GM12878 (cell line): ENCODE data around the gene YIF1B. TPM values are rescaled to one million over a fixed set of nuclear protein-coding genes. Genes with fewer than 3 reads are reported as not detected.

Source experiments
- ATAC-seq: fragments of 200-7000 bp; cut with Tn5 transposase; 3 replicates; pipeline ENCODE4 v1.9.1; 2020; ENCODE audit warnings: mild to moderate bottlenecking, moderate library complexity
- BruUV-seq: library from RNA; stranded (reverse); fragments of 400-500 nt; replicated peaks from 2 replicates; lab custom pipeline; 2021; lab: Mats Ljungman, UMichigan
- CTCF ChIA-PET: fragments of 300-600 bp; sonication (Branson Sonifier 250); formaldehyde crosslinking; extraction: SDS; loops from one replicate; lab custom pipeline; 2021; ENCODE audit warnings: inconsistent platforms; lab: Yijun Ruan, JAX
- POLR2A ChIA-PET: fragments of 350-600 bp; formaldehyde crosslinking; extraction: SDS; loops from one replicate; lab custom pipeline; 2021; ENCODE audit warnings: inconsistent platforms; lab: Charles Lee
- RAD21 ChIA-PET: fragments of 300-600 bp; sonication (Branson Sonifier 250); formaldehyde crosslinking; loops from one replicate; lab custom pipeline; 2023; ENCODE audit warnings: antibody characterized with exemption; ENCODE audit not compliant: unreplicated experiment; lab: Charles Lee
- SMC1A ChIA-PET: fragments of 300-600 bp; sonication (Branson Sonifier 250); formaldehyde crosslinking; loops from one replicate; lab custom pipeline; 2023; ENCODE audit not compliant: unreplicated experiment, uncharacterized antibody; lab: Charles Lee
- DNase-seq: peaks from one replicate; pipeline ENCODE4 v3.0.0-alpha.2; 2011; ENCODE audit warnings: low read depth, low spot score
- FAIRE-seq: peaks from 3 replicates; lab custom pipeline; 2011; peaks lifted over from hg19 to GRCh38; lab: Jason Lieb, UNC
- H2AFZ ChIP-seq: 2 replicates; pipeline ENCODE4 v1.6.0; 2011; ENCODE audit warnings: low read depth, low read length, control low read depth; ENCODE audit not compliant: control insufficient read depth
- H3K27ac ChIP-seq: 2 replicates; pipeline ENCODE4 v1.5.1; 2011; ENCODE audit warnings: control low read depth; ENCODE audit not compliant: control insufficient read depth, insufficient read depth
- H3K27me3 ChIP-seq, 2 experiments: replicated peaks in 1 of 2; 2 replicates each; pipeline versions ENCODE4 v1.6.0 to v1.6.1; 2011; ENCODE audit warnings: low read length in 1 of 2; ENCODE audit not compliant: control insufficient read depth in 2 of 2, insufficient read depth in 2 of 2
- H3K36me3 ChIP-seq, 2 experiments: 2 replicates each; pipeline ENCODE4 v1.5.1; 2011; ENCODE audit warnings: low read length in 1 of 2; ENCODE audit not compliant: control insufficient read depth in 2 of 2, insufficient read depth in 2 of 2
- H3K4me1 ChIP-seq: 2 replicates; pipeline ENCODE4 v1.6.1; 2011; ENCODE audit warnings: mild to moderate bottlenecking, low read length, moderate library complexity, mixed read lengths; ENCODE audit not compliant: control insufficient read depth, insufficient read depth
- H3K4me2 ChIP-seq: 2 replicates; pipeline ENCODE4 v1.6.0; 2011; ENCODE audit warnings: control low read depth; ENCODE audit not compliant: control insufficient read depth, insufficient read depth
- H3K4me3 ChIP-seq: fragments of 200-600 bp; sonication (generic); 2 replicates; pipeline ENCODE4 v1.5.1; 2016
- H3K79me2 ChIP-seq: 2 replicates; pipeline ENCODE4 v1.6.0; 2011; ENCODE audit warnings: low read length; ENCODE audit not compliant: control insufficient read depth, insufficient read depth
- H3K9ac ChIP-seq: 2 replicates; pipeline ENCODE4 v1.8.0; 2011; ENCODE audit warnings: low read length, control low read depth, mixed read lengths; ENCODE audit not compliant: control insufficient read depth, insufficient read depth
- H3K9me3 ChIP-seq: replicated peaks from 3 replicates; pipeline ENCODE4 v1.5.1; 2011; ENCODE audit warnings: mild to moderate bottlenecking, low read length; ENCODE audit not compliant: control insufficient read depth, insufficient read depth
- H4K20me1 ChIP-seq: 2 replicates; pipeline ENCODE4 v1.6.0; 2011; ENCODE audit not compliant: control insufficient read depth, insufficient read depth
- KLF5 ChIP-seq: fragments of 450-650 bp; IDR thresholded peaks from 2 replicates; pipeline ENCODE4 v1.6.1; 2014; ENCODE audit warnings: mild to moderate bottlenecking; ENCODE audit not compliant: partially characterized antibody
- RBBP5 ChIP-seq: fragments of 200-600 bp; sonication (generic); conservative IDR thresholded peaks from 2 replicates; pipeline ENCODE4 v1.6.1; 2016
- ZNF687 ChIP-seq: fragments of 450-650 bp; IDR thresholded peaks from 2 replicates; pipeline ENCODE4 v1.6.1; 2017; ENCODE audit warnings: mild to moderate bottlenecking, moderate library complexity
- WGBS: methylation state at CpG from one replicate; pipeline ENCODE4 v1.1.6; 2016; ENCODE audit warnings: low lambda C conversion rate; ENCODE audit not compliant: insufficient replicate concordance, insufficient coverage; ENCODE audit errors: missing lambda C conversion rate; 5-methylcytosine and 5-hydroxymethylcytosine counted together
- in situ Hi-C: fragments of 300-500 bp; cut with MboI; formaldehyde crosslinking; loops from 9 replicates; pipeline ENCODE4 v1.14.3; 2018; ENCODE audit warnings: mixed read lengths
- intact Hi-C: fragments of 100-400 bp; cut with micrococcal nuclease; formaldehyde crosslinking; loops from one replicate; pipeline ENCODE4 v1.14.2; 2022; ENCODE audit not compliant: unreplicated experiment
- polyA plus RNA-seq, 11 experiments: library from polyadenylated mRNA; depleted of rRNA in 4 of 11; unstranded in 6 of 11; stranded (reverse) in 5 of 11; fragments of >200 nt; fragmentation: Nextera tagmentation in 4 of 11; fragmentation: Illumina TruSeq in 1 of 11; extraction: Ambion mirVana in 4 of 11; extraction: Trizol in 1 of 11; gene quantifications; 1 replicate in 1 of 11; 2 replicates in 10 of 11; pipeline versions ENCODE4 v1.2.1 to v1.2.3, GENCODE V29; 2011 to 2016; ENCODE audit warnings: inconsistent platforms in 2 of 11, missing spikeins in 2 of 11, low read depth in 1 of 11
- total RNA-seq, 4 experiments: library from RNA; depleted of rRNA in 3 of 4; stranded (reverse); fragments of >200 nt in 3 of 4; fragmentation: Illumina TruSeq in 1 of 4; extraction: Trizol in 1 of 4; gene quantifications; 2 replicates each; pipeline versions ENCODE4 v1.2.1 to v1.2.3, GENCODE V29; 2013 to 2021
- TF ChIP-seq, protein P1 (sequence below): fragments of 450-650 bp; IDR thresholded peaks from 2 replicates; pipeline ENCODE4 v1.6.1; 2014; ENCODE audit warnings: mild to moderate bottlenecking
- TF ChIP-seq, protein P2 (sequence below): IDR thresholded peaks from 2 replicates; pipeline ENCODE4 v1.6.1; 2011; ENCODE audit warnings: mild to moderate bottlenecking, low read depth, low read length, moderate library complexity; ENCODE audit not compliant: insufficient replicate concordance

Gene YIF1B
- total and polyA plus RNA-seq, 10 of the 15 experiments (the other 5 are each of a cell fraction or from before 2014, with no cell fraction given): 1.3 to 106 (median 53.5) TPM

DNA sequence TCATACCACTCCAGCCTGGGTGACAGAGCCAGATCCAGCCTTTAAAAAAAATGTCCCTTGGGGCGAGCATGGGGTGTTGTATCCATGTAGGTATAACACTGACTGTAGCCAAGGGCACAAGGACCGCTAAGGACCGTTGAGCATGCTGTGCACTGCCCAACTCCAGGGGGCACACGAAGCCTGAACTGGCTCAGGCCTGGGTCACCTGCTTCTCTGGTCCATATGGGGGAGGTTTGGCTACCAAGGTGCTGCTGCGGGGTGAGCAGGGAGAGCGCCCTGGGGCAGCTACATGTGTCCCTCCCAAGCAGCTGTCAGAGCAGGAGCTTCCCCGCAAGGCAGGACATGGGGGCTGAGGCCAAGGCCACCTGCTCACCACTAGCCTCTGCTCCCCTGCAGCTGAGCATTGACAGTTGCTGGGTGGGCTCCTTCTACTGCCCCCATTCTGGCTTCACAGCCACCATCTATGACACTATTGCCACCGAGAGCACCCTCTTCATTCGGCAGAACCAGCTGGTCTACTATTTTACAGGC, 36.2 kb upstream of the YIF1B start:
- no peaks in the 10 kb centered on the region for H4K20me1 ChIP-seq
- no peak overlapping the region for H3K4me2 ChIP-seq
- intact Hi-C loops: no loop called here
- H3K4me1 ChIP-seq: no peaks in the 10 kb centered on the region
- FAIRE-seq (no peak), ATAC-seq (no peak), DNase-seq (no peak)
- no peak overlapping the region for H3K27ac ChIP-seq
- RAD21 ChIA-PET: no interaction called here
- BruUV-seq: no TSS peak
- 46% methylated on average over 9 of the region's 9 CpGs for WGBS
- SMC1A ChIA-PET: no interaction called here
- no peaks in the 10 kb centered on the region for H3K9me3 ChIP-seq
- H2AFZ ChIP-seq: no peak overlapping the region
- in situ Hi-C loops: no loop called here
- POLR2A ChIA-PET: interaction anchor here (1.1 kb wide), 1 partner anchor 16 kb away, joined by 3 read pairs; the partner anchor contains the start of gene CATSPERG
- H3K4me3 ChIP-seq: no peak overlapping the region
- no peaks in the 10 kb centered on the region for H3K36me3 ChIP-seq
- CTCF ChIA-PET: interaction anchor here (0.6 kb wide), 1 partner anchor 12 kb away, joined by 3 read pairs; no protein-coding TSS in a partner anchor
- no peaks in the 10 kb centered on the region for H3K79me2 ChIP-seq
- TF ChIP-seq, protein P1, sequence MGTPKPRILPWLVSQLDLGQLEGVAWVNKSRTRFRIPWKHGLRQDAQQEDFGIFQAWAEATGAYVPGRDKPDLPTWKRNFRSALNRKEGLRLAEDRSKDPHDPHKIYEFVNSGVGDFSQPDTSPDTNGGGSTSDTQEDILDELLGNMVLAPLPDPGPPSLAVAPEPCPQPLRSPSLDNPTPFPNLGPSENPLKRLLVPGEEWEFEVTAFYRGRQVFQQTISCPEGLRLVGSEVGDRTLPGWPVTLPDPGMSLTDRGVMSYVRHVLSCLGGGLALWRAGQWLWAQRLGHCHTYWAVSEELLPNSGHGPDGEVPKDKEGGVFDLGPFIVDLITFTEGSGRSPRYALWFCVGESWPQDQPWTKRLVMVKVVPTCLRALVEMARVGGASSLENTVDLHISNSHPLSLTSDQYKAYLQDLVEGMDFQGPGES: no peak
- TF ChIP-seq, protein P2, sequence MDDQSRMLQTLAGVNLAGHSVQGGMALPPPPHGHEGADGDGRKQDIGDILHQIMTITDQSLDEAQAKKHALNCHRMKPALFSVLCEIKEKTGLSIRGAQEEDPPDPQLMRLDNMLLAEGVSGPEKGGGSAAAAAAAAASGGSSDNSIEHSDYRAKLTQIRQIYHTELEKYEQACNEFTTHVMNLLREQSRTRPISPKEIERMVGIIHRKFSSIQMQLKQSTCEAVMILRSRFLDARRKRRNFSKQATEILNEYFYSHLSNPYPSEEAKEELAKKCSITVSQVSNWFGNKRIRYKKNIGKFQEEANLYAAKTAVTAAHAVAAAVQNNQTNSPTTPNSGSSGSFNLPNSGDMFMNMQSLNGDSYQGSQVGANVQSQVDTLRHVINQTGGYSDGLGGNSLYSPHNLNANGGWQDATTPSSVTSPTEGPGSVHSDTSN: no peak
- TF ChIP-seq KLF5 (no peak), ZNF687 (no peak), RBBP5 (no peak)
- no peak overlapping the region for H3K9ac ChIP-seq
- no peaks in the 10 kb centered on the region; a peak in 1 of 4 replicates for H3K27me3 ChIP-seq
